Endothelial cell of umbilical vein (primary cell): ENCODE data around the gene WAC. TPM values are rescaled to one million over a fixed set of nuclear protein-coding genes. Genes with fewer than 3 reads are reported as not detected.

Experiments
- BruUV-seq: library from RNA; stranded (reverse); fragments of 400-500 nt; replicated peaks from 2 replicates; lab custom pipeline; 2021; lab: Mats Ljungman, UMichigan
- CTCF ChIA-PET: fragments of 300-600, 350-600 bp; sonication (Branson Sonifier 250); formaldehyde crosslinking; loops from one replicate; lab custom pipeline; 2021; ENCODE audit warnings: antibody characterized with exemption, inconsistent platforms; lab: Charles Lee
- POLR2A ChIA-PET: fragments of 300-600, 350-600 bp; sonication (Branson Sonifier 250); formaldehyde crosslinking; loops from one replicate; lab custom pipeline; 2021; ENCODE audit warnings: antibody characterized with exemption, inconsistent platforms; lab: Charles Lee
- DNase-seq: peaks from one replicate; pipeline ENCODE4 v3.0.0-alpha.2; 2011; ENCODE audit warnings: low read depth, low spot score
- FAIRE-seq: peaks from 2 replicates; lab custom pipeline; 2011; peaks lifted over from hg19 to GRCh38; lab: Jason Lieb, UNC
- H2AFZ ChIP-seq: 2 replicates; pipeline ENCODE4 v1.6.0; 2012; ENCODE audit warnings: low read depth, low read length, control low read depth, inconsistent platforms
- H3K27ac ChIP-seq: 2 replicates; pipeline ENCODE4 v1.5.1; 2011; ENCODE audit warnings: low read depth, mild to moderate bottlenecking, control low read depth, low read length, moderate library complexity; ENCODE audit not compliant: insufficient read depth
- H3K27me3 ChIP-seq, 2 experiments: 2 replicates each; pipeline versions ENCODE4 v1.6.0 to v1.6.1; 2011; ENCODE audit warnings: low read length in 2 of 2, mixed read lengths in 1 of 2; ENCODE audit not compliant: control insufficient read depth in 2 of 2, insufficient read depth in 2 of 2
- H3K36me3 ChIP-seq, 2 experiments: 2 replicates in 1 of 2; 3 replicates in 1 of 2; pipeline ENCODE4 v1.5.1; 2011; ENCODE audit warnings: low read length in 2 of 2, mild to moderate bottlenecking in 1 of 2, moderate library complexity in 1 of 2; ENCODE audit not compliant: control insufficient read depth in 2 of 2, insufficient read depth in 2 of 2; ENCODE audit errors: extremely low read depth in 1 of 2
- H3K4me1 ChIP-seq: 3 replicates; pipeline ENCODE4 v1.5.1; 2011; ENCODE audit warnings: mild to moderate bottlenecking, low read length; ENCODE audit not compliant: control insufficient read depth, insufficient read depth; ENCODE audit errors: extremely low read depth
- H3K4me2 ChIP-seq: 2 replicates; pipeline ENCODE4 v1.6.1; 2011; ENCODE audit warnings: low read length, control low read depth, mixed read lengths; ENCODE audit not compliant: insufficient read depth
- H3K4me3 ChIP-seq, 3 experiments: fragments of 200-600 bp in 1 of 3; sonication (generic), shearing (Covaris generic) in 1 of 3; replicated peaks in 1 of 3; 2 replicates each; pipeline ENCODE4 v1.5.1; 2011 to 2016; ENCODE audit warnings: control low read depth in 3 of 3, low read length in 3 of 3, mild to moderate bottlenecking in 2 of 3, inconsistent platforms in 1 of 3, low read depth in 1 of 3, moderate library complexity in 1 of 3; ENCODE audit not compliant: insufficient read depth in 1 of 3
- H3K79me2 ChIP-seq: 2 replicates; pipeline ENCODE4 v1.6.0; 2012; ENCODE audit warnings: low read length, inconsistent platforms; ENCODE audit not compliant: control insufficient read depth, insufficient read depth
- H3K9ac ChIP-seq: replicated peaks from 2 replicates; pipeline ENCODE3; 2011; ENCODE audit warnings: low read length, control low read depth; ENCODE audit not compliant: insufficient read depth; ENCODE audit errors: extremely low read depth
- H3K9me1 ChIP-seq: replicated peaks from 3 replicates; pipeline ENCODE4 v1.6.0; 2011; ENCODE audit warnings: mild to moderate bottlenecking, low read length; ENCODE audit not compliant: control insufficient read depth, insufficient read depth; ENCODE audit errors: extremely low read depth
- H3K9me3 ChIP-seq: replicated peaks from 2 replicates; pipeline ENCODE4 v1.5.1; 2012; ENCODE audit warnings: low read length, inconsistent platforms; ENCODE audit not compliant: control insufficient read depth, insufficient read depth
- H4K20me1 ChIP-seq: replicated peaks from 2 replicates; pipeline ENCODE3; 2011; ENCODE audit warnings: mild to moderate bottlenecking, low read length; ENCODE audit not compliant: control insufficient read depth, insufficient read depth; ENCODE audit errors: extremely low read depth
- EZH2 ChIP-seq: IDR thresholded peaks from 2 replicates; pipeline ENCODE4 v1.6.1; 2012; ENCODE audit warnings: borderline replicate concordance, low read depth, mild to moderate bottlenecking, moderate library complexity, low read length, inconsistent platforms; ENCODE audit not compliant: severe bottlenecking
- FOS ChIP-seq: IDR thresholded peaks from 2 replicates; pipeline ENCODE4 v1.6.1; 2011; ENCODE audit warnings: mild to moderate bottlenecking, low read length, moderate library complexity, borderline replicate concordance; ENCODE audit not compliant: insufficient read depth
- GATA2 ChIP-seq: IDR thresholded peaks from 2 replicates; pipeline ENCODE4 v1.7.0; 2011; ENCODE audit warnings: low read depth, mild to moderate bottlenecking, moderate library complexity, mixed read lengths, low read length; ENCODE audit not compliant: insufficient read length, insufficient read depth
- JUN ChIP-seq: IDR thresholded peaks from 2 replicates; pipeline ENCODE4 v1.6.1; 2011; ENCODE audit warnings: borderline replicate concordance, low read depth; ENCODE audit not compliant: insufficient read length, insufficient read depth
- MYC ChIP-seq: IDR thresholded peaks from one replicate; pipeline ENCODE4 v1.6.1; 2011; ENCODE audit warnings: mild to moderate bottlenecking, low read depth, low read length
- POLR2A ChIP-seq: IDR thresholded peaks from 2 replicates; pipeline ENCODE4 v1.6.1; 2012; ENCODE audit warnings: low read depth, mild to moderate bottlenecking, control low read depth, low read length
- POLR2AphosphoS5 ChIP-seq: IDR thresholded peaks from 2 replicates; pipeline ENCODE4 v1.6.1; 2012; ENCODE audit warnings: low read depth, mild to moderate bottlenecking, control low read depth, low read length, moderate library complexity; ENCODE audit not compliant: insufficient read depth
- dilution Hi-C: fragments of 300-500 bp; cut with MboI; formaldehyde crosslinking; loops from one replicate; pipeline ENCODE4 v1.15.0; 2019; ENCODE audit warnings: low sequenced_read_pairs; ENCODE audit not compliant: extremely low pct_ligation_motif_present
- intact Hi-C: fragments of 100-400 bp; cut with micrococcal nuclease; formaldehyde crosslinking; loops from one replicate; pipeline ENCODE4 v1.10.0; 2022
- polyA plus RNA-seq, 4 experiments: library from polyadenylated mRNA; depleted of rRNA in 3 of 4; stranded (reverse) in 3 of 4; unstranded in 1 of 4; fragments of >200 nt; gene quantifications; 2 replicates each; pipeline versions ENCODE4 v1.2.1 to v1.2.3, GENCODE V29; 2011 to 2012; ENCODE audit warnings: missing spikeins in 1 of 4
- total RNA-seq: library from RNA; stranded (reverse); gene quantifications from 2 replicates; pipeline ENCODE4 v1.2.3, GENCODE V29; 2021
- TF ChIP-seq, protein P1 (sequence below): IDR thresholded peaks from 2 replicates; pipeline ENCODE4 v1.6.1; 2011; ENCODE audit not compliant: insufficient read depth, insufficient read length
- TF ChIP-seq, protein P2 (sequence below), 2 donors: IDR thresholded peaks; 1 replicate in 1 of 2; 2 replicates in 1 of 2; pipeline ENCODE4 v1.5.1; 2011; ENCODE audit warnings: low read length in 2 of 2, mild to moderate bottlenecking in 2 of 2, moderate library complexity in 2 of 2, control low read depth in 1 of 2, inconsistent platforms in 1 of 2, low read depth in 1 of 2; ENCODE audit not compliant: insufficient read depth in 1 of 2; ENCODE audit errors: extremely low read depth in 1 of 2

The WAC gene
- total and polyA plus RNA-seq, 2 donors (not counting 3 experiments of a cell fraction or from before 2014, with no cell fraction given): 49.2 to 101 TPM

DNA sequence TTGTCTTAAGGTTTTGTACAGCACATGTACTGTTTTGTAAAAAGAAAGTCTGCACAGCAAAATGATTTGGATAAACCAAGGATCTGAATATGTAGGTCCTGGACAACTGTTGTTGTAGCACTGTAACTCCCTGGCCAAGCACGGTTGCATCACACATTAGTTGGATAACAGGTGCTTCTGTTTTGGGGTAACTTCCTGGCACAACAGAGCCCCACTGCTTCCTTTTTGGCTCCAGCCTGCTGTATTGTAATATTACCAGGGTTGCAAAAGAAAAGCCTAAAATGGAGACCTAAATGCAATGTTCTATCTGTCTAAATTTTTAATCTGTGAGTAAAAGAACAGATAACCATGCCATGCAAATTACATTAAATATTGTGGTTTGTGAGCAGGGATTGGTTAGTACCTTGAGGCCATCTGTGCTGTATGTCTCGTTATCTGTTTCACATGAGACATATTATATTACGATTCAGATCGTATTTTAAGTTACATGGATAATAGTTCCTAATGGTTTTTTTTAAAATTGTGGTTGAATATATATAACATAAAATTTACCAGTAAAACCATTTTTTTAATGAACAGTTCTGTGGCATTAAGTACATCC is 27.5 kb upstream of the WAC start:
- ChIA-PET POLR2A (no interaction called here), CTCF (no interaction called here)
- dilution Hi-C loops: no loop called here
- H3K4me1 ChIP-seq: no peaks in the 10 kb centered on the region
- no peak overlapping the region for H3K4me3 ChIP-seq
- no peak overlapping the region for H2AFZ ChIP-seq
- no peaks in the 10 kb centered on the region for H3K79me2 ChIP-seq
- no peak overlapping the region for H3K4me2 ChIP-seq
- no peaks in the 10 kb centered on the region for H3K36me3 ChIP-seq
- no peak overlapping the region for H3K9ac ChIP-seq
- intact Hi-C loops: no loop called here
- H4K20me1 ChIP-seq: no peaks in the 10 kb centered on the region
- no peak for TF ChIP-seq MYC
- no peak for TF ChIP-seq JUN
- no peak for TF ChIP-seq GATA2
- TF ChIP-seq, protein P1, sequence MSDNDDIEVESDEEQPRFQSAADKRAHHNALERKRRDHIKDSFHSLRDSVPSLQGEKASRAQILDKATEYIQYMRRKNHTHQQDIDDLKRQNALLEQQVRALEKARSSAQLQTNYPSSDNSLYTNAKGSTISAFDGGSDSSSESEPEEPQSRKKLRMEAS: no peak
- TF ChIP-seq POLR2AphosphoS5: no peak
- TF ChIP-seq POLR2A: no peak
- DNase-seq (no peak), FAIRE-seq (no peak)
- H3K27me3 ChIP-seq: peaks cover 0 to 2% of the 10 kb centered on the region in 2 experiments
- BruUV-seq: no TSS peak
- no peaks in the 10 kb centered on the region for H3K9me1 ChIP-seq
- H3K27ac ChIP-seq: no peak overlapping the region
- H3K9me3 ChIP-seq: no peaks in the 10 kb centered on the region

- H3K27ac ChIP-seq: no peak overlapping the region
- TF ChIP-seq, protein P2, sequence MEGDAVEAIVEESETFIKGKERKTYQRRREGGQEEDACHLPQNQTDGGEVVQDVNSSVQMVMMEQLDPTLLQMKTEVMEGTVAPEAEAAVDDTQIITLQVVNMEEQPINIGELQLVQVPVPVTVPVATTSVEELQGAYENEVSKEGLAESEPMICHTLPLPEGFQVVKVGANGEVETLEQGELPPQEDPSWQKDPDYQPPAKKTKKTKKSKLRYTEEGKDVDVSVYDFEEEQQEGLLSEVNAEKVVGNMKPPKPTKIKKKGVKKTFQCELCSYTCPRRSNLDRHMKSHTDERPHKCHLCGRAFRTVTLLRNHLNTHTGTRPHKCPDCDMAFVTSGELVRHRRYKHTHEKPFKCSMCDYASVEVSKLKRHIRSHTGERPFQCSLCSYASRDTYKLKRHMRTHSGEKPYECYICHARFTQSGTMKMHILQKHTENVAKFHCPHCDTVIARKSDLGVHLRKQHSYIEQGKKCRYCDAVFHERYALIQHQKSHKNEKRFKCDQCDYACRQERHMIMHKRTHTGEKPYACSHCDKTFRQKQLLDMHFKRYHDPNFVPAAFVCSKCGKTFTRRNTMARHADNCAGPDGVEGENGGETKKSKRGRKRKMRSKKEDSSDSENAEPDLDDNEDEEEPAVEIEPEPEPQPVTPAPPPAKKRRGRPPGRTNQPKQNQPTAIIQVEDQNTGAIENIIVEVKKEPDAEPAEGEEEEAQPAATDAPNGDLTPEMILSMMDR (IDR thresholded peaks at IDR 0.05; ENCODE audit: extremely low read depth in 1 of 2, insufficient read depth in 1 of 2, low read depth in 1 of 2, low read length in 2 of 2): no peak
- no peak for TF ChIP-seq EZH2
- TF ChIP-seq POLR2A: no peak
- TF ChIP-seq FOS: no peak
- TF ChIP-seq GATA2: no peak
- TF ChIP-seq, protein P1: no peak
- no peak for TF ChIP-seq POLR2AphosphoS5
- TF ChIP-seq MYC: no peak
- TF ChIP-seq JUN: no peak
- no peak overlapping the region for H3K4me2 ChIP-seq
- H3K27me3 ChIP-seq: peaks cover 0 to 2% of the 10 kb centered on the region in 2 experiments
- no peaks in the 10 kb centered on the region for H4K20me1 ChIP-seq
- no peaks in the 10 kb centered on the region for H3K79me2 ChIP-seq
- H3K4me3 ChIP-seq: no peak overlapping the region
- no peak overlapping the region for H2AFZ ChIP-seq
- no peak overlapping the region for H3K9ac ChIP-seq
- H3K9me1 ChIP-seq: no peaks in the 10 kb centered on the region
- no peaks in the 10 kb centered on the region for H3K36me3 ChIP-seq
- no TSS peak for BruUV-seq
- DNase-seq (no peak), FAIRE-seq (no peak)
- CTCF ChIA-PET: no interaction called here
- no peaks in the 10 kb centered on the region for H3K9me3 ChIP-seq
- H3K4me1 ChIP-seq: no peaks in the 10 kb centered on the region
- dilution Hi-C loops: no loop called here
- intact Hi-C loops: no loop called here
- POLR2A ChIA-PET: no interaction called here
These were observed 24.5 kb upstream of the WAC start for GRCh38 chr10:28508304-28508925.
